DOHH2 (cell line): ENCODE data around the gene POLN.

Source experiments
- H3F3A ChIP-seq: fragments of 200-600 bp; sonication (generic), shearing (Covaris generic); 2 replicates; pipeline ENCODE4 v1.6.0; 2016; ENCODE audit warnings: antibody characterized with exemption, mild to moderate bottlenecking; ENCODE audit not compliant: control insufficient read depth, insufficient read depth
- H3K27ac ChIP-seq: fragments of 200-600 bp; sonication (generic); 2 replicates; pipeline ENCODE4 v1.5.1; 2014; ENCODE audit warnings: low read depth, mild to moderate bottlenecking, low read length, moderate library complexity
- H3K27me3 ChIP-seq: fragments of 200-600 bp; sonication (generic); 2 replicates; pipeline ENCODE4 v1.6.1; 2014; ENCODE audit warnings: mild to moderate bottlenecking, low read length, mixed read lengths; ENCODE audit not compliant: control insufficient read depth
- H3K36me3 ChIP-seq: fragments of 200-600 bp; sonication (generic); 2 replicates; pipeline ENCODE4 v1.6.1; 2014; ENCODE audit warnings: mild to moderate bottlenecking, low read length, moderate library complexity, mixed read lengths; ENCODE audit not compliant: control insufficient read depth
- H3K4me1 ChIP-seq: fragments of 200-600 bp; sonication (generic); 2 replicates; pipeline ENCODE4 v1.6.1; 2014; ENCODE audit warnings: mild to moderate bottlenecking, low read length, mixed read lengths; ENCODE audit not compliant: control insufficient read depth
- H3K4me2 ChIP-seq: fragments of 200-600 bp; sonication (generic); 2 replicates; pipeline ENCODE4 v1.6.0; 2014; ENCODE audit warnings: mild to moderate bottlenecking, low read length, moderate library complexity
- H3K4me3 ChIP-seq: fragments of 200-600 bp; sonication (generic); 2 replicates; pipeline ENCODE4 v1.5.1; 2014; ENCODE audit warnings: mild to moderate bottlenecking, low read length, mixed read lengths
- H3K79me2 ChIP-seq: fragments of 200-600 bp; sonication (generic); 2 replicates; pipeline ENCODE4 v1.6.1; 2014; ENCODE audit warnings: mild to moderate bottlenecking, low read length, mixed read lengths; ENCODE audit not compliant: control insufficient read depth
- H3K9me2 ChIP-seq: fragments of 200-600 bp; sonication (generic); replicated peaks from 2 replicates; pipeline ENCODE4 v1.6.1; 2014; ENCODE audit warnings: mild to moderate bottlenecking, low read length, mixed read lengths; ENCODE audit not compliant: control insufficient read depth
- H3K9me3 ChIP-seq: fragments of 200-600 bp; sonication (generic); 2 replicates; pipeline ENCODE4 v1.6.1; 2014; ENCODE audit warnings: antibody characterized with exemption, low read length, mixed read lengths; ENCODE audit not compliant: control insufficient read depth, insufficient read depth
- H4K20me1 ChIP-seq: fragments of 200-600 bp; sonication (generic); 2 replicates; pipeline ENCODE4 v1.6.0; 2014; ENCODE audit warnings: low read depth, mild to moderate bottlenecking, antibody characterized with exemption, low read length, moderate library complexity; ENCODE audit not compliant: control insufficient read depth, insufficient read depth
- EZH2phosphoT487 ChIP-seq: fragments of 200-600 bp; sonication (generic); IDR thresholded peaks from 2 replicates; pipeline ENCODE4 v1.6.1; 2017; ENCODE audit warnings: borderline replicate concordance, mild to moderate bottlenecking, antibody characterized with exemption, low read length, moderate library complexity, mixed read lengths
- TF ChIP-seq, protein P1 (sequence below): fragments of 200-600 bp; sonication (generic); IDR thresholded peaks from one replicate; pipeline ENCODE4 v1.5.1; 2014; ENCODE audit warnings: antibody characterized with exemption, mild to moderate bottlenecking, low read depth, low read length; ENCODE audit not compliant: poor library complexity, severe bottlenecking

Gene POLN

DNA sequence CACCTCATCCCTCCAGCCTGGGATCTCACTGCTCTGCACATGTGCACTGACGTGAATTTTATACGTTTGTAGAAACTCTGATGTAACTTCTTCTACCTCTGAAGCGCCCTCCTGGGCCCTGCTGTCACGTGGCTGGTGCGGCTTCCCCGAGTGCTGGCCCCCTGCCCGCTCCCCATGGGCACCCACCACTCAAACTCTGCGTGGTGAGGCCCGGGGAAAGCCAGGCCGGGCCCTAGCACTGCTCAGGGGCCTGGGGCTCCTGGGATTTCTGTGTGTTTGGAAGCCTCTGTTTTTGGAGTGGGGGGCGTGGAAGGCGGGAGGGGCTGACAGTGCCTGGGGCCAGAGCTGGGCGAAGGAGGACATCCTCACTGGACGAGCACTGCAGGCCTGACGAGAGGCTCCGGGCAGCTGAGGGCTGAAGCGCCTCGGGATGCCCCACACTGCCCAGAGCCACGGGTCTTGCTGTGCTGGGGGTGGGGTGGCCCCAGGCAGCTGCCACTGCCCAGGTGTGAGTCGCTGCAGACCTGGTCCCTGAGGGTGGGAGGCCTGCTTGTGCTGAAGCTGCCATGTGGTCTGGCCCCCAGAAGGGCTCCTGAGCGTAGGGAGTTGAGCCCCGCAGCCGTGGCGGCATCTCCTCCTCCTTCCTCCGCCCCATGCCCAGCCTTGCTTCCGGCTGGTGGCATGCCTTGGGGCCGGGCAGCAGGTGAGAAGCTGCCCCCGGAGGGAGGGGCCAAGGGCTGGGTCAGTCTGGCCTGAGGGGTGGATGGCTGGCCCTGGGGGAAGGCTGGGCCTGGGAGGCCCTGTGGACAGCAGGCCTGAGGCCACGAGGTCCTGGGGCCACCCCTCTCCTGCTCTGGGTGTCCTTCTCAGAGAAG is 175.1 kb downstream of the POLN start:
- no peaks in the 10 kb centered on the region for H3K9me2 ChIP-seq
- no peaks in the 10 kb centered on the region for H3K9me3 ChIP-seq
- H3K4me2 ChIP-seq: no peak overlapping the region
- no peaks in the 10 kb centered on the region for H4K20me1 ChIP-seq
- no peaks in the 10 kb centered on the region for H3F3A ChIP-seq
- no peaks in the 10 kb centered on the region for H3K36me3 ChIP-seq
- H3K4me3 ChIP-seq: no peak overlapping the region
- no peaks in the 10 kb centered on the region for H3K79me2 ChIP-seq
- no peaks in the 10 kb centered on the region for H3K27me3 ChIP-seq
- H3K27ac ChIP-seq: no peak overlapping the region
- H3K4me1 ChIP-seq: no peaks in the 10 kb centered on the region
- TF ChIP-seq, protein P1, sequence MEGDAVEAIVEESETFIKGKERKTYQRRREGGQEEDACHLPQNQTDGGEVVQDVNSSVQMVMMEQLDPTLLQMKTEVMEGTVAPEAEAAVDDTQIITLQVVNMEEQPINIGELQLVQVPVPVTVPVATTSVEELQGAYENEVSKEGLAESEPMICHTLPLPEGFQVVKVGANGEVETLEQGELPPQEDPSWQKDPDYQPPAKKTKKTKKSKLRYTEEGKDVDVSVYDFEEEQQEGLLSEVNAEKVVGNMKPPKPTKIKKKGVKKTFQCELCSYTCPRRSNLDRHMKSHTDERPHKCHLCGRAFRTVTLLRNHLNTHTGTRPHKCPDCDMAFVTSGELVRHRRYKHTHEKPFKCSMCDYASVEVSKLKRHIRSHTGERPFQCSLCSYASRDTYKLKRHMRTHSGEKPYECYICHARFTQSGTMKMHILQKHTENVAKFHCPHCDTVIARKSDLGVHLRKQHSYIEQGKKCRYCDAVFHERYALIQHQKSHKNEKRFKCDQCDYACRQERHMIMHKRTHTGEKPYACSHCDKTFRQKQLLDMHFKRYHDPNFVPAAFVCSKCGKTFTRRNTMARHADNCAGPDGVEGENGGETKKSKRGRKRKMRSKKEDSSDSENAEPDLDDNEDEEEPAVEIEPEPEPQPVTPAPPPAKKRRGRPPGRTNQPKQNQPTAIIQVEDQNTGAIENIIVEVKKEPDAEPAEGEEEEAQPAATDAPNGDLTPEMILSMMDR: no peak
- TF ChIP-seq EZH2phosphoT487: no peak

DNA sequence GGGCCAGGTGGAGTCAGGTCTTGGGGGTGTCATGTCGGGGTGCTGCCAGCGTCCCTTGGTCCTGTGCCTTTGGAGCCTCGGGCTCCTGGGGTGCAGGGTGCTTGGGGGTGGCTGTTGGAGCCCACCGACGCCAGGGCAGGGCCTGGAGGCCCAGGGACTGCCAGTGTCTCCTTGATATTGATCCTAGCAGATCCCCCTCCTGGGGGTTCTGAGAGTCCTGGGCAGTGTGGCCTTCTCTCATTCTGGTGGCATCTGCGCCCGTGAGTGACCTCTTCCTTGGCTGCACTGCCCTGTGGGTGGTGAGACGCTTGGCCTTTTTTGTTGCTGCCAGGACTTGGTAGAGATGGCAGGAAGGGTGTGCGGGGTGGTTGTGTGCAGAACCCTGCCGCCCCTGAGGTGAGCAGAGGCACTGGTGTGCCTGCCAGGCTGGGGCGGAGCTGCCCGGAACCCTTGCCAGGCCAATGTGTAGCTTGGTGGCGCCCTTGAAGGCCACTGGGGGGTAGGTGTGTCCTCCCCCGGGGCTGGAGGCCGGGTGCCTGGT is 175.8 kb downstream of the POLN start:
- H3F3A ChIP-seq: no peaks in the 10 kb centered on the region
- no peaks in the 10 kb centered on the region for H3K27me3 ChIP-seq
- no peaks in the 10 kb centered on the region for H3K4me1 ChIP-seq
- H3K4me2 ChIP-seq: no peak overlapping the region
- no peak overlapping the region for H3K27ac ChIP-seq
- no peaks in the 10 kb centered on the region for H3K9me3 ChIP-seq
- H3K9me2 ChIP-seq: no peaks in the 10 kb centered on the region
- H4K20me1 ChIP-seq: no peaks in the 10 kb centered on the region
- TF ChIP-seq EZH2phosphoT487: no peak
- TF ChIP-seq, protein P1: no peak
- no peak overlapping the region for H3K4me3 ChIP-seq
- no peaks in the 10 kb centered on the region for H3K79me2 ChIP-seq
- no peaks in the 10 kb centered on the region for H3K36me3 ChIP-seq

DNA sequence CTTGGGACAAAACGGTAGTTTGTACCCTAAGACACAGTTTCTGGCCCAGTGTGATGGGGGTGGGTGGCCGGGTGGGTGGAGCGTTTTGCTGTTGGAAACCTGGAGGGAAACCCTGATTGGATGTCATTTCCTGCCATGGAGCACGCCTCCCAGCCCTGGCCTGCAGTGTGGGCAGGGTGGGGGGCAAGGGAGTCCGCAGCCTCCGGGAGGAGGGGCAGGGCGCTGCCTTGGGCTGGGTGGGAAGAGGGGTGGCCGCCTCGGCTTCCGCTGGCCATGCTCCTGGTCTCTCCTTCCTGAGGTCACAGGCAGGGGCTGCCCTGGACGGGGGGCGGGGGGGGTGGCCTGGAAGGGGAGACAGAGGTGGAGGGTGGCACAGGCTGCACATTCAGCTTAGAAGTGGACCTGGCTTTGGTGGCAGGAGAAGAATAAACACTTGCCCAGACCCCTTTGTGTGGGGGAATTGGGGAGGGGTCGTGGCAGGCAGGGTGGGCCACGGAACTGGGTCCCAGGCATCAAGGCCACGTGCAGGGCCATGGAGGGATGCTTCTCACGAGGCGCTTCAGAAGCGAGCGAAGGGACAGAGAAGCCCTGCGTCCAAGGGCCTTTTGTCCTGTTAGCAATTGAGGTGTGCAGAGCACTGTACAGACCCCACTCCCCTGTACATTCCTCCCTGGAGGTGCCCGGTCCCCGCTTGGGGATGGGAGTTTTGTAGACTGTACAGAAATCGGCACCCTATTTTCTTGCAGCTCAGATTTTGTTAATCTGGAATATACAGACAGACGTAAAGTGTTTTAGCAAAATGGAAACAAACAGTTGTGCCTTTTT is 176.6 kb downstream of the POLN start:
- Histone ChIP-seq H3K27ac (no peak overlapping the region), H3K9me3 (no peaks in the 10 kb centered on the region), H3F3A (no peaks in the 10 kb centered on the region), H3K4me2 (no peak overlapping the region), H3K4me3 (no peak overlapping the region), H4K20me1 (no peaks in the 10 kb centered on the region), H3K36me3 (no peaks in the 10 kb centered on the region), H3K4me1 (no peaks in the 10 kb centered on the region), H3K79me2 (no peaks in the 10 kb centered on the region), H3K9me2 (no peaks in the 10 kb centered on the region), H3K27me3 (peaks cover 1% of the 10 kb centered on the region)
- no peak for TF ChIP-seq EZH2phosphoT487
- TF ChIP-seq, protein P1: no peak
